Superior temporal gyrus (tissue), 1 donor: ENCODE data around the gene DGKI.

Experiments used
- DNase-seq: peaks from one replicate; pipeline ENCODE4 v3.0.0-alpha.2; 2016; ENCODE audit errors: extremely low spot score

DGKI gene

GRCh38 chr7:137544453-137545058 is 302.2 kb downstream of the DGKI start:
- no peak for DNase-seq

GRCh38 chr7:137539111-137539715 is 307.6 kb downstream of the DGKI start:
- DNase-seq: peak; percentile 22

- peak; percentile 33 for DNase-seq
Observed at GRCh38 chr7:137538361-137538762, 308.4 kb downstream of the DGKI start.

- DNase-seq: no peak
Observed at GRCh38 chr7:137535579-137535978, 311.2 kb downstream of the DGKI start.

- DNase-seq: no peak
Observed at GRCh38 chr7:137531671-137532070, 315.1 kb downstream of the DGKI start.

GRCh38 chr7:137527634-137528033 is 319.1 kb downstream of the DGKI start:
- DNase-seq: no peak

GRCh38 chr7:137523171-137523570 is 323.6 kb downstream of the DGKI start:
- DNase-seq: no peak

GRCh38 chr7:137521451-137521850 is 325.3 kb downstream of the DGKI start:
- DNase-seq: no peak

- no peak for DNase-seq
Observed at GRCh38 chr7:137519947-137520346, 326.8 kb downstream of the DGKI start.

GRCh38 chr7:137519181-137519691 is 327.5 kb downstream of the DGKI start:
- no peak for DNase-seq

- DNase-seq: no peak
Observed at GRCh38 chr7:137513091-137513490, 333.7 kb downstream of the DGKI start.

GRCh38 chr7:137507096-137507495 is 339.7 kb downstream of the DGKI start:
- no peak for DNase-seq

GRCh38 chr7:137506031-137506430 is 340.7 kb downstream of the DGKI start:
- no peak for DNase-seq

GRCh38 chr7:137501562-137501961 is 345.2 kb downstream of the DGKI start:
- DNase-seq: no peak

GRCh38 chr7:137492889-137493288 is 353.9 kb downstream of the DGKI start:
- DNase-seq: no peak

- DNase-seq: no peak
Observed at GRCh38 chr7:137489880-137490279, 356.9 kb downstream of the DGKI start.

GRCh38 chr7:137488038-137488437 is 358.7 kb downstream of the DGKI start:
- DNase-seq: no peak

- DNase-seq: no peak
Observed at GRCh38 chr7:137485818-137486217, 361.0 kb downstream of the DGKI start.

GRCh38 chr7:137484326-137484725 is 362.4 kb downstream of the DGKI start:
- no peak for DNase-seq

GRCh38 chr7:137482466-137482865 is 364.3 kb downstream of the DGKI start:
- no peak for DNase-seq

- DNase-seq: no peak
Observed at GRCh38 chr7:137480824-137481365, 365.9 kb downstream of the DGKI start.

- DNase-seq: no peak
Observed at GRCh38 chr7:137480401-137480800, 366.4 kb downstream of the DGKI start.

GRCh38 chr7:137476937-137477336 is 369.8 kb downstream of the DGKI start:
- DNase-seq: no peak
